WI38 (cell line): ENCODE measurements around the gene DNAJC5.

Source experiments
- H3K4me3 ChIP-seq: 2 replicates; pipeline ENCODE4 v1.5.1; 2011; ENCODE audit warnings: low read depth, mild to moderate bottlenecking, control low read depth, low read length
- CTCF ChIP-seq: IDR thresholded peaks from 2 replicates; pipeline ENCODE4 v1.5.1; 2012; ENCODE audit warnings: low read depth, mild to moderate bottlenecking, control low read depth, low read length

The DNAJC5 gene

DNA sequence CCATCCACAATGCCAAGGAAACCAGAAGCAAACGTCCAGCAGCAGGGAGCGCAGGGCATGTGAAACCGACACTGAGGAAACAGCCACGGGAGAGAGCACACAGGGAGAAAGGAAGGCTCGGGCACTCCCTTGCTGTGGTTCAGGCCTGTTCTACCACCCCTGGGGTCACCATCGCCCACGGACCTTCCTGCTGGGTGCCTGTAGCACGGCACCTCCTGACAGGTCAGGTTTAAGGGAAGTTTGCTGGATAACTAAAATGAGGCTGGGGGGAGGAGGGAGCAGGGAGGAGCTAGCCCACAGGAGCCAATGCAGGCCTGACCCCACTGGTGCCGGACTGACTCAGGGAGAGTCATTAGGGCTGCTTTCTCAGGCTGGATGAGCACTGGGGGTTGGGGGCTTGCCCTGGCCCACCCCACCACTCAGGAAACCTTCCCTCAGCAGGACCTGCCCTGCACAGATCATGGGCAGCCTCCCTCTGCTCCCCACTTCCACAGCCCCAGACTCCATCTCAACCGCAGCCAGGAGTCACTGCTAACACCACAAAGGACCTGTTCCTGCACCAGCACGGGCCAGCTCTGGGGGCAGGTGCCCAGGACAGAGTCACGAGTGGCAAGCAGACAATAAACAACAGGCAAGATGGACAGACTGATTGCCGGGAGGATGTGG is 59.0 kb downstream of the DNAJC5 start:
- peak overlapping the region; percentile 5; the same call in 1 of the 2 replicates for H3K4me3 ChIP-seq
- no peak for TF ChIP-seq CTCF

DNA sequence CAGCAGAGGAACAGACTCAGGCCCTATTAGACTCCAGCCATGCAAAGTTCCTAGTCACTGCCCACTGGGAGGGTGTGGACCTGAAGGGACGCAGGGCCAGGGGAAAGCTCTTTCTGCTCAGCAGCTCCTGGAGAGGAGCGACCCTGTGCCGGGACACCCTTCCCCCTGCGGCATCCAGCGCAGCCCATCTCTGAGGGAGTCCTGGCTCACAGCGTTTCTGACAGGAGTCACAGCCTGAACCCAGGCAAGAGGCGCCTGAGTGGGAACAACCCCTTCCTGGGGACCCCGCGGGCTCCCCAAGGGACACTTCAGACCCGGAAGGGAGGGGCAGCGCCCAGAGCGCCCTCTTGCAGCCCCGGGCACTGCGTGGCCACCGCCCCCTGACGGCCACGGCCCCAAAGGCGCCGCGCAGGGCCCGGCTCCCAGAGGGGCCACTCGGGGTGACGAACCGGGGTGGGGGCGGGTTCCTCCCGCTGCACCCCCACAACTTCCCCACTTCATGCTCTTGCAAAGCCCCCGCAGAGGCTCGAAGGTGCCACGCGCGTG is 60.4 kb downstream of the DNAJC5 start:
- peak overlapping the region; percentile 92 for H3K4me3 ChIP-seq
- peak; percentile 42 for TF ChIP-seq CTCF

GRCh38 chr20:63955827-63956663 is 61.1 kb downstream of the DNAJC5 start, which contains the start of gene UCKL1:
Gene UCKL1, minus strand, starts transcription at chr20:63956416. Its CDS starts 44 bp downstream, at chr20:63956372.
- TF ChIP-seq CTCF: no peak
- H3K4me3 ChIP-seq: peak within 1 kb of the TSS; percentile 92

GRCh38 chr20:63956664-63957003 is 61.7 kb downstream of the DNAJC5 start:
- TF ChIP-seq CTCF: no peak
- H3K4me3 ChIP-seq: peak overlapping the region; percentile 54

DNA sequence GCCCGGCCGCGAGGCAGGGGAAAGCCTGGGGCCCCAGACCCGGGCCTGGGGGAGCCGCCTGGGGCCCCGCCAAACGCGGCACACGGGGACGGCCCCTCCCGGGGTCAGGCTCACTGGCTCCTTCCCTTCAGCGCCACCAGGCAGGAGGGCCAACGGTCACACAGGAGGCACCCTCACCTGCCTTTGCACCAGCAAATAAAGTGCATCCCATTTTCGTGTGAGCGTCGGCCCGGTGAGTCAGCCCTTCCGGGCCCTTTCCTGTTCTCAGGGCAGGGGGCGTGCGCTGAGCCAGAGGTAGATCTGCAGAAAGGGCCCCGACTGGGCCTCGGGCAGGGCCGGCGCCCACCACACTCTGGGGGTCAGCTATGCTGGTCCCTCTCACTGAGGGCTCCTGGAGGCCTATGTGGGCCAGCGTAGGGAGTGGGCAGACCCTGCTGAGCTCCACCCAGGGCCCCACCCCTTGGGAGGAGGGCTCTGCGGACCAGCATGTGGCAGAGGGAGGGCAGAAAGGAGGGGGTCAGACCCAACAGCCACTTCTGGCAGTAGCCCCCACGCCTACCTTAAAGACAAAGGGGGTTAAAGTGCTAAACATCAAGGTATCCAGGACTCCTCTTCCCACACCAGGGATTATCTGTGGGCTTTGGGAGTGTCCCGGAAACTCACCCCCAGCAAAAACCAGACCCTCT is 62.2 kb downstream of the DNAJC5 start:
- peak overlapping the region; percentile 54 for H3K4me3 ChIP-seq
- TF ChIP-seq CTCF: no peak

GRCh38 chr20:63957690-63958441 is 62.9 kb downstream of the DNAJC5 start:
- TF ChIP-seq CTCF: no peak
- H3K4me3 ChIP-seq: no peak overlapping the region
